HEK293 (cell line): ENCODE data around the gene EPAS1.

Experiments used
- CTCF ChIA-PET: fragments of 350-600 bp; formaldehyde crosslinking; extraction: SDS; loops from one replicate; lab custom pipeline; 2021; ENCODE audit warnings: antibody characterized with exemption; lab: Yijun Ruan, JAX
- POLR2A ChIA-PET: fragments of 300-600 bp; formaldehyde crosslinking; extraction: SDS; loops from one replicate; lab custom pipeline; 2020; ENCODE audit warnings: antibody characterized with exemption, inconsistent platforms; lab: Yijun Ruan, JAX
- H3K27ac ChIP-seq: fragments of 200-500 bp; sonication (Bioruptor generic); 2 replicates; pipeline ENCODE4 v1.5.1; 2014; ENCODE audit warnings: low read depth, low read length, control low read depth, inconsistent platforms; ENCODE audit errors: extremely low read depth
- H3K36me3 ChIP-seq, 2 experiments: fragments of 200-500 bp in 1 of 2; sonication (Bioruptor generic) in 1 of 2; 1 replicate in 1 of 2; 2 replicates in 1 of 2; pipeline ENCODE4 v1.5.1; 2014 to 2017; ENCODE audit warnings: inconsistent platforms in 2 of 2, low read length in 2 of 2; ENCODE audit not compliant: control insufficient read depth in 2 of 2, insufficient read depth in 1 of 2
- H3K4me1 ChIP-seq: fragments of 200-500 bp; sonication (Bioruptor generic); 2 replicates; pipeline ENCODE4 v1.5.1; 2014; ENCODE audit warnings: mild to moderate bottlenecking, low read length, inconsistent platforms; ENCODE audit not compliant: control insufficient read depth, insufficient read depth
- H3K4me3 ChIP-seq: 2 replicates; pipeline ENCODE4 v1.5.1; 2011; ENCODE audit warnings: low read depth, mild to moderate bottlenecking, control low read depth, low read length, moderate library complexity
- H3K9me3 ChIP-seq: fragments of 200-500 bp; sonication (Bioruptor generic); 2 replicates; pipeline ENCODE4 v1.5.1; 2014; ENCODE audit warnings: low read depth, low read length, inconsistent platforms; ENCODE audit not compliant: control insufficient read depth, insufficient read depth
- FEZF1 ChIP-seq: fragments of 450-650 bp; formaldehyde crosslinking; IDR thresholded peaks from 2 replicates; pipeline ENCODE4 v1.5.1; 2016; ENCODE audit warnings: missing biosample characterization, missing genetic modification characterization
- IKZF3 ChIP-seq: fragments of 450-650 bp; IDR thresholded peaks from 2 replicates; pipeline ENCODE4 v1.5.0; 2018; ENCODE audit warnings: missing biosample characterization, mild to moderate bottlenecking, missing genetic modification characterization, moderate library complexity
- SP2 ChIP-seq: fragments of 450-650 bp; formaldehyde crosslinking; IDR thresholded peaks from 2 replicates; pipeline ENCODE4 v1.5.1; 2016; ENCODE audit warnings: missing biosample characterization, missing genetic modification characterization
- WT1 ChIP-seq: fragments of 450-650 bp; formaldehyde crosslinking; IDR thresholded peaks from 2 replicates; pipeline ENCODE4 v1.5.1; 2016; ENCODE audit warnings: missing biosample characterization, missing genetic modification characterization
- ZBTB1 ChIP-seq: fragments of 450-650 bp; formaldehyde crosslinking; IDR thresholded peaks from 2 replicates; pipeline ENCODE4 v1.5.1; 2016; ENCODE audit warnings: missing biosample characterization, missing genetic modification characterization
- ZBTB48 ChIP-seq: fragments of 450-650 bp; formaldehyde crosslinking; IDR thresholded peaks from 2 replicates; pipeline ENCODE4 v1.5.1; 2016; ENCODE audit warnings: missing biosample characterization, missing genetic modification characterization
- ZBTB7A ChIP-seq: fragments of 450-650 bp; formaldehyde crosslinking; IDR thresholded peaks from 2 replicates; pipeline ENCODE4 v1.5.1; 2016; ENCODE audit warnings: low read depth, missing biosample characterization, missing genetic modification characterization
- ZNF138 ChIP-seq: fragments of 450-650 bp; formaldehyde crosslinking; IDR thresholded peaks from 2 replicates; pipeline ENCODE4 v1.5.1; 2016; ENCODE audit warnings: missing biosample characterization, missing genetic modification characterization, borderline replicate concordance
- ZNF140 ChIP-seq: fragments of 450-650 bp; formaldehyde crosslinking; IDR thresholded peaks from 2 replicates; pipeline ENCODE4 v1.5.1; 2016; ENCODE audit warnings: missing biosample characterization, missing genetic modification characterization
- ZNF184 ChIP-seq: fragments of 450-650 bp; IDR thresholded peaks from 2 replicates; pipeline ENCODE4 v1.5.1; 2018; ENCODE audit warnings: missing biosample characterization, mild to moderate bottlenecking, missing genetic modification characterization
- TF ChIP-seq, protein P1 (sequence below): fragments of 450-650 bp; formaldehyde crosslinking; IDR thresholded peaks from 2 replicates; pipeline ENCODE4 v1.5.1; 2016; ENCODE audit warnings: missing biosample characterization, missing genetic modification characterization
- TF ChIP-seq, protein P2 (sequence below): fragments of 450-650 bp; formaldehyde crosslinking; IDR thresholded peaks from 2 replicates; pipeline ENCODE4 v1.5.1; 2017; ENCODE audit warnings: missing biosample characterization, missing genetic modification characterization
- TF ChIP-seq, protein P3 (sequence below): fragments of 450-650 bp; formaldehyde crosslinking; IDR thresholded peaks from 2 replicates; pipeline ENCODE4 v1.5.1; 2017; ENCODE audit warnings: missing biosample characterization, missing genetic modification characterization
- TF ChIP-seq, protein P4 (sequence below): fragments of 450-650 bp; formaldehyde crosslinking; conservative IDR thresholded peaks from 2 replicates; pipeline ENCODE4 v1.5.1; 2016; ENCODE audit warnings: low read depth, missing biosample characterization, missing genetic modification characterization

EPAS1 gene

DNA sequence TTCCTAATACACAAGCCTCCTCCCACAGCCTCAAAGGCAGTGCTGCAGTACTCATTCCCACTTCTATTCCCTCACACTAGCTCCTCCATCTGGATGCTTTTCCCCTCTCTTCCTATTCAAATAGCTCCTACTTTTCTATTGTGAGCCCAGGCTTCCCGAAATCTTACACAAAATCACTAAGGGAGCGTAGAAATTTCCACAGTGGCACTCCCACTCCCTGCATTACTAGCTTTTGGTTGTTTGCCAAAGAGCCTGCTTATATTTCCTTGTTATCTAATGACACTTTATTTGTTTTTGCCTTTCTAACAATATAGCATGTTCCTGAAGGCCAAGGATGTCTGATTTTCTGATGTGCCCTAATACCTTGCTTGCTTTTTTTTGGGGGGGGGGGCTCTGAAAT is 10.9 kb downstream of the EPAS1 start:
- CTCF ChIA-PET = interaction anchor here (0.6 to 1.3 kb wide), 4 partner anchors 11 to 210 kb away, joined by 3 to 5 read pairs (median 4); partner anchors contain the start of gene EPAS1
- Histone ChIP-seq H3K4me1 (peaks cover 35% of the 10 kb centered on the region), H3K4me3 (no peak overlapping the region), H3K27ac (no peak overlapping the region; the same call in 1 of the 2 replicates), H3K9me3 (no peaks in the 10 kb centered on the region), H3K36me3 (no peaks in the 10 kb centered on the region)
- POLR2A ChIA-PET = interaction anchor here (0.7 kb wide), 1 partner anchor 289 kb away, joined by 3 read pairs; no protein-coding TSS in a partner anchor
- TF ChIP-seq ZBTB48 (tag by site-specific recombination) (peak; percentile 87), FEZF1 (tag by site-specific recombination) (no peak), IKZF3 (tag by site-specific recombination) (no peak), ZNF184 (tag by site-specific recombination) (no peak), ZBTB7A (no peak), ZBTB1 (tag by site-specific recombination) (no peak), ZNF138 (tag by site-specific recombination) (no peak), ZNF140 (tag by site-specific recombination) (no peak)
- TF ChIP-seq, protein P1, sequence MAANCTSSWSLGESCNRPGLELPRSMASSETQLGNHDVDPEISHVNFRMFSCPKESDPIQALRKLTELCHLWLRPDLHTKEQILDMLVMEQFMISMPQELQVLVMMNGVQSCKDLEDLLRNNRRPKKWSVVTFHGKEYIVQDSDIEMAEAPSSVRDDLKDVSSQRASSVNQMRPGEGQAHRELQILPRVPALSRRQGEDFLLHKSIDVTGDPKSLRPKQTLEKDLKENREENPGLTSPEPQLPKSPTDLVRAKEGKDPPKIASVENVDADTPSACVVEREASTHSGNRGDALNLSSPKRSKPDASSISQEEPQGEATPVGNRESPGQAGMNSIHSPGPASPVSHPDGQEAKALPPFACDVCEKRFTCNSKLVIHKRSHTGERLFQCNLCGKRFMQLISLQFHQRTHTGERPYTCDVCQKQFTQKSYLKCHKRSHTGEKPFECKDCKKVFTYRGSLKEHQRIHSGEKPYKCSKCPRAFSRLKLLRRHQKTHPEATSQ (tag by site-specific recombination) = no peak
- TF ChIP-seq, protein P2, sequence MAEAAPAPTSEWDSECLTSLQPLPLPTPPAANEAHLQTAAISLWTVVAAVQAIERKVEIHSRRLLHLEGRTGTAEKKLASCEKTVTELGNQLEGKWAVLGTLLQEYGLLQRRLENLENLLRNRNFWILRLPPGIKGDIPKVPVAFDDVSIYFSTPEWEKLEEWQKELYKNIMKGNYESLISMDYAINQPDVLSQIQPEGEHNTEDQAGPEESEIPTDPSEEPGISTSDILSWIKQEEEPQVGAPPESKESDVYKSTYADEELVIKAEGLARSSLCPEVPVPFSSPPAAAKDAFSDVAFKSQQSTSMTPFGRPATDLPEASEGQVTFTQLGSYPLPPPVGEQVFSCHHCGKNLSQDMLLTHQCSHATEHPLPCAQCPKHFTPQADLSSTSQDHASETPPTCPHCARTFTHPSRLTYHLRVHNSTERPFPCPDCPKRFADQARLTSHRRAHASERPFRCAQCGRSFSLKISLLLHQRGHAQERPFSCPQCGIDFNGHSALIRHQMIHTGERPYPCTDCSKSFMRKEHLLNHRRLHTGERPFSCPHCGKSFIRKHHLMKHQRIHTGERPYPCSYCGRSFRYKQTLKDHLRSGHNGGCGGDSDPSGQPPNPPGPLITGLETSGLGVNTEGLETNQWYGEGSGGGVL (tag by site-specific recombination) = no peak
- TF ChIP-seq, protein P3, sequence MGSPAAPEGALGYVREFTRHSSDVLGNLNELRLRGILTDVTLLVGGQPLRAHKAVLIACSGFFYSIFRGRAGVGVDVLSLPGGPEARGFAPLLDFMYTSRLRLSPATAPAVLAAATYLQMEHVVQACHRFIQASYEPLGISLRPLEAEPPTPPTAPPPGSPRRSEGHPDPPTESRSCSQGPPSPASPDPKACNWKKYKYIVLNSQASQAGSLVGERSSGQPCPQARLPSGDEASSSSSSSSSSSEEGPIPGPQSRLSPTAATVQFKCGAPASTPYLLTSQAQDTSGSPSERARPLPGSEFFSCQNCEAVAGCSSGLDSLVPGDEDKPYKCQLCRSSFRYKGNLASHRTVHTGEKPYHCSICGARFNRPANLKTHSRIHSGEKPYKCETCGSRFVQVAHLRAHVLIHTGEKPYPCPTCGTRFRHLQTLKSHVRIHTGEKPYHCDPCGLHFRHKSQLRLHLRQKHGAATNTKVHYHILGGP (tag by site-specific recombination) = peak; percentile 53; the same call in 1 of the 2 replicates

DNA sequence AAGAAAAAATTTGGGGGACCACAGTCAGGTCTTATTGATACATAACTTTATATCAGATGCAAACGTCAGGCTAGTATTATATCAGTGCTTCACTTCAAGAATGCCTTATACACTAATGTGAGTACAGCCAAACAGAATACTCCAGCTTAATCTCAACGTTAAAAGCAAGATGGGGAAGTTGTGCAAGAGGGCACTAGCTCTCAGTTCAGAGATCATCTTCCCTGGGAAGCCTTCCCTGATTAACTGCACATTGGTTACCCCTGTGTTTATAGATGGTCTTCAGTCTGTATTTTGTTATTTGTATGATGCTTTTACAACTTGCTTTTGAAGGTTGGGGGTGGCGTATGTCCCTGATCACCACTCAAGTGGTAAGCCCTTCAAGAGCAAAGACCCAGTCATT is 11.4 kb downstream of the EPAS1 start:
- Histone ChIP-seq H3K27ac (no peak overlapping the region), H3K4me1 (peaks cover 32% of the 10 kb centered on the region), H3K9me3 (no peaks in the 10 kb centered on the region), H3K36me3 (no peaks in the 10 kb centered on the region), H3K4me3 (no peak overlapping the region)
- ChIA-PET POLR2A (interaction anchor here (0.7 kb wide), 1 partner anchor 290 kb away, joined by 3 read pairs; no protein-coding TSS in a partner anchor), CTCF (interaction anchor here (0.5 to 1.3 kb wide), 5 partner anchors 11 to 211 kb away, joined by 3 to 5 read pairs (median 4); partner anchors contain the start of gene EPAS1)
- TF ChIP-seq, protein P4, sequence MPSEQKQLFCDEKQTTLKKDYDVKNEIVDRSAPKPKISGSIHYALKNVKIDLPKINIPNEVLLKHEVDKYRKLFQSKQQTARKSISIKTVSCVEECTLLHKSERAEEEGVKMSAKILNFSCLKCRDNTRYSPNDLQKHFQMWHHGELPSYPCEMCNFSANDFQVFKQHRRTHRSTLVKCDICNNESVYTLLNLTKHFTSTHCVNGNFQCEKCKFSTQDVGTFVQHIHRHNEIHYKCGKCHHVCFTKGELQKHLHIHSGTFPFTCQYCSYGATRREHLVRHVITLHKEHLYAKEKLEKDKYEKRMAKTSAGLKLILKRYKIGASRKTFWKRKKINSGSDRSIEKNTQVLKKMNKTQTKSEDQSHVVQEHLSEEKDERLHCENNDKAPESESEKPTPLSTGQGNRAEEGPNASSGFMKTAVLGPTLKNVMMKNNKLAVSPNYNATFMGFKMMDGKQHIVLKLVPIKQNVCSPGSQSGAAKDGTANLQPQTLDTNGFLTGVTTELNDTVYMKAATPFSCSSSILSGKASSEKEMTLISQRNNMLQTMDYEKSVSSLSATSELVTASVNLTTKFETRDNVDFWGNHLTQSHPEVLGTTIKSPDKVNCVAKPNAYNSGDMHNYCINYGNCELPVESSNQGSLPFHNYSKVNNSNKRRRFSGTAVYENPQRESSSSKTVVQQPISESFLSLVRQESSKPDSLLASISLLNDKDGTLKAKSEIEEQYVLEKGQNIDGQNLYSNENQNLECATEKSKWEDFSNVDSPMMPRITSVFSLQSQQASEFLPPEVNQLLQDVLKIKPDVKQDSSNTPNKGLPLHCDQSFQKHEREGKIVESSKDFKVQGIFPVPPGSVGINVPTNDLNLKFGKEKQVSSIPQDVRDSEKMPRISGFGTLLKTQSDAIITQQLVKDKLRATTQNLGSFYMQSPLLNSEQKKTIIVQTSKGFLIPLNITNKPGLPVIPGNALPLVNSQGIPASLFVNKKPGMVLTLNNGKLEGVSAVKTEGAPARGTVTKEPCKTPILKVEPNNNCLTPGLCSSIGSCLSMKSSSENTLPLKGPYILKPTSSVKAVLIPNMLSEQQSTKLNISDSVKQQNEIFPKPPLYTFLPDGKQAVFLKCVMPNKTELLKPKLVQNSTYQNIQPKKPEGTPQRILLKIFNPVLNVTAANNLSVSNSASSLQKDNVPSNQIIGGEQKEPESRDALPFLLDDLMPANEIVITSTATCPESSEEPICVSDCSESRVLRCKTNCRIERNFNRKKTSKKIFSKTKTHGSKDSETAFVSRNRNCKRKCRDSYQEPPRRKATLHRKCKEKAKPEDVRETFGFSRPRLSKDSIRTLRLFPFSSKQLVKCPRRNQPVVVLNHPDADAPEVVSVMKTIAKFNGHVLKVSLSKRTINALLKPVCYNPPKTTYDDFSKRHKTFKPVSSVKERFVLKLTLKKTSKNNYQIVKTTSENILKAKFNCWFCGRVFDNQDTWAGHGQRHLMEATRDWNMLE (tag by site-specific recombination) = no peak
- TF ChIP-seq SP2 (tag by site-specific recombination) = no peak
- TF ChIP-seq WT1 (tag by site-specific recombination) = no peak
